ENCODE data around the gene DNASE1L3.

DNA sequence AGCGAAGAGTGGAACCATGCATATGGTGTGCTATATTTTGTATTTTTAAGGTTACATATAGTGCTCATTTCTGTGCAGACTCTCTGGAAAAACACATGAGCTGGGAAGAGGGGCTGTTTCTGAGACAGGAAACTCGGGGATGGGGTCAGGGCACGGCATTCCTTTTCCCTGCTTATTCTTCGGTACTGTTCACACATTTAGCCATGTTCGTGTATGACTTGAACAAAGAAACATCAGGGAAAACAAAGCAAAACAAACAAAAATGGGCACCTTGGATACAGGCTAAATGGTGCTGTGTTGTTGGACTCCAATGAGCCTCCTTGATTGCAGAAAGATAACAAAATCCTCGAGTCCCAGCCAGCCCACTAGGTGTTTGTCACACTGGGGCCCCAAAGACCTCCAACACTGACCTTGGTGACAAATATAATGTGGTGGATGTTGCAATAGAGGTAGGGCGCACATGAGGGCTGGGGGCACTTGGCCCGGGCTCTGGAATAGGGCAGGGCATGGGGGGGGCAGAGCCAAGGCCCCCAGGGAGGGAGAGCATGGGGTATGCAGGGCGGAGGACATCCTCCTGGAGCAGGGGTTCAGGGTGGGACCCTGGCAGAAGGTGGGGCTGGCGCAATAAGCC lies 19.3 kb downstream of the DNASE1L3 start:
- TF ChIP-seq CTCF (IDR thresholded peaks at IDR 0.05; ENCODE audit: control extremely low read depth in 1 of 3, insufficient read depth in 1 of 3, low read depth in 1 of 3, low read length in 3 of 3), result no peak
- TF ChIP-seq YY1 (IDR thresholded peaks at IDR 0.05; ENCODE audit: low read depth, low read length), result no peak
- no peak for TF ChIP-seq RBBP5 (IDR thresholded peaks at IDR 0.05; ENCODE audit: borderline replicate concordance, low read depth, low read length)
- no peak for TF ChIP-seq TEAD4 (IDR thresholded peaks at IDR 0.05; ENCODE audit: low read depth, low read length)
- TF ChIP-seq, protein P1, sequence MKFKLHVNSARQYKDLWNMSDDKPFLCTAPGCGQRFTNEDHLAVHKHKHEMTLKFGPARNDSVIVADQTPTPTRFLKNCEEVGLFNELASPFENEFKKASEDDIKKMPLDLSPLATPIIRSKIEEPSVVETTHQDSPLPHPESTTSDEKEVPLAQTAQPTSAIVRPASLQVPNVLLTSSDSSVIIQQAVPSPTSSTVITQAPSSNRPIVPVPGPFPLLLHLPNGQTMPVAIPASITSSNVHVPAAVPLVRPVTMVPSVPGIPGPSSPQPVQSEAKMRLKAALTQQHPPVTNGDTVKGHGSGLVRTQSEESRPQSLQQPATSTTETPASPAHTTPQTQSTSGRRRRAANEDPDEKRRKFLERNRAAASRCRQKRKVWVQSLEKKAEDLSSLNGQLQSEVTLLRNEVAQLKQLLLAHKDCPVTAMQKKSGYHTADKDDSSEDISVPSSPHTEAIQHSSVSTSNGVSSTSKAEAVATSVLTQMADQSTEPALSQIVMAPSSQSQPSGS (IDR thresholded peaks at IDR 0.05; ENCODE audit: low read length), result no peak
- no peak for TF ChIP-seq TAF1 (IDR thresholded peaks at IDR 0.05; ENCODE audit: low read depth, low read length)
- TF ChIP-seq CREB1 (IDR thresholded peaks at IDR 0.05), result no peak
- no peak for TF ChIP-seq POLR2A (IDR thresholded peaks at IDR 0.05; ENCODE audit: control extremely low read depth in 1 of 2, low read depth in 2 of 2, low read length in 2 of 2)
- TF ChIP-seq GABPA (IDR thresholded peaks at IDR 0.05; ENCODE audit: borderline replicate concordance, insufficient read depth, low read length), result no peak

Data from H1 (cell line).